Nephron (organoid): Measurements from ENCODE around the gene MRS2.

Source experiments
- H3K27ac Mint-ChIP-seq, 3 experiments: 2 replicates each; pipeline ENCODE4 v1.8.0; 2020; ENCODE audit warnings: mixed read lengths in 3 of 3, mild to moderate bottlenecking in 2 of 3, moderate library complexity in 1 of 3
- H3K27me3 Mint-ChIP-seq: 2 replicates; pipeline ENCODE4 v1.8.0; 2021; ENCODE audit warnings: low read depth, mild to moderate bottlenecking, moderate library complexity, mixed read lengths
- H3K36me3 Mint-ChIP-seq: 2 replicates; pipeline ENCODE4 v1.8.0; 2020; ENCODE audit warnings: low read depth, mixed read lengths
- H3K4me1 Mint-ChIP-seq: 2 replicates; pipeline ENCODE4 v1.8.0; 2020; ENCODE audit warnings: mixed read lengths
- H3K4me3 Mint-ChIP-seq, 3 experiments: 2 replicates each; pipeline ENCODE4 v1.8.0; 2020; ENCODE audit warnings: mild to moderate bottlenecking in 3 of 3, mixed read lengths in 3 of 3, moderate library complexity in 2 of 3
- H3K9me3 Mint-ChIP-seq: 2 replicates; pipeline ENCODE4 v1.8.0; 2020; ENCODE audit warnings: mixed read lengths
- CTCF ChIP-seq, 3 experiments: fragments of 200-600 bp; sonication (generic); IDR thresholded peaks; one replicate each; pipeline ENCODE4 v1.5.0; 2021; ENCODE audit warnings: antibody characterized with exemption in 3 of 3; ENCODE audit not compliant: unreplicated experiment in 3 of 3

MRS2 gene

GRCh38 chr6:24387818-24388217 is 14.9 kb upstream of the MRS2 start:
- Mint-ChIP-seq H3K27ac (peak overlapping the region; percentile 38 to 70 (median 50)), H3K4me3 (no peak overlapping the region), H3K27me3 (no peaks in the 10 kb centered on the region), H3K4me1 (no peaks in the 10 kb centered on the region), H3K36me3 (no peaks in the 10 kb centered on the region), H3K9me3 (no peaks in the 10 kb centered on the region)
- TF ChIP-seq CTCF (IDR thresholded peaks at IDR 0.05; ENCODE audit: unreplicated experiment in 3 of 3), result no peak

GRCh38 chr6:24391208-24391607 is 11.5 kb upstream of the MRS2 start:
- H3K4me1 Mint-ChIP-seq, result no peaks in the 10 kb centered on the region

GRCh38 chr6:24391756-24392405 is 10.9 kb upstream of the MRS2 start:
- TF ChIP-seq CTCF (IDR thresholded peaks at IDR 0.05; ENCODE audit: unreplicated experiment in 3 of 3), result no peak
- H3K27ac Mint-ChIP-seq, result no peak overlapping the region
- H3K36me3 Mint-ChIP-seq, result no peaks in the 10 kb centered on the region
- H3K4me1 Mint-ChIP-seq, result no peaks in the 10 kb centered on the region
- H3K9me3 Mint-ChIP-seq, result no peaks in the 10 kb centered on the region
- H3K27me3 Mint-ChIP-seq, result peaks cover 4% of the 10 kb centered on the region
- no peak overlapping the region for H3K4me3 Mint-ChIP-seq

More at GRCh38 chr6:24391208-24391607, 11.5 kb upstream of the MRS2 start:
- Mint-ChIP-seq H3K36me3 (no peaks in the 10 kb centered on the region), H3K9me3 (no peaks in the 10 kb centered on the region), H3K4me3 (no peak overlapping the region), H3K27me3 (no peaks in the 10 kb centered on the region), H3K27ac (no peak overlapping the region)
- TF ChIP-seq CTCF (IDR thresholded peaks at IDR 0.05; ENCODE audit: unreplicated experiment in 3 of 3), result no peak

GRCh38 chr6:24394061-24394779 is 8.5 kb upstream of the MRS2 start:
- no peaks in the 10 kb centered on the region for H3K4me1 Mint-ChIP-seq
- H3K27ac Mint-ChIP-seq, result no peak overlapping the region
- H3K36me3 Mint-ChIP-seq, result no peaks in the 10 kb centered on the region
- H3K9me3 Mint-ChIP-seq, result no peaks in the 10 kb centered on the region
- peaks cover 20% of the 10 kb centered on the region for H3K27me3 Mint-ChIP-seq
- TF ChIP-seq CTCF (IDR thresholded peaks at IDR 0.05; ENCODE audit: unreplicated experiment in 3 of 3), result no peak
- no peak overlapping the region for H3K4me3 Mint-ChIP-seq

- H3K4me3 Mint-ChIP-seq, result no peak overlapping the region
- H3K4me1 Mint-ChIP-seq, result no peaks in the 10 kb centered on the region
- H3K9me3 Mint-ChIP-seq, result no peaks in the 10 kb centered on the region
- no peaks in the 10 kb centered on the region for H3K36me3 Mint-ChIP-seq
- no peak overlapping the region for H3K27ac Mint-ChIP-seq
- no peak for TF ChIP-seq CTCF (IDR thresholded peaks at IDR 0.05; ENCODE audit: unreplicated experiment in 3 of 3)
- peaks cover 27% of the 10 kb centered on the region for H3K27me3 Mint-ChIP-seq
Measured at GRCh38 chr6:24394780-24395437, 7.8 kb upstream of the MRS2 start.
